SU-DHL-6 (cell line): ENCODE data around the gene SEC22A.

Experiments used
- EZH2phosphoT487 ChIP-seq: fragments of 200-600 bp; sonication (generic), shearing (Covaris generic); conservative IDR thresholded peaks from 2 replicates; pipeline ENCODE4 v1.6.1; 2018; ENCODE audit warnings: mild to moderate bottlenecking, antibody characterized with exemption, low read length, moderate library complexity, mixed read lengths
- TF ChIP-seq, protein P1 (sequence below): fragments of 200-600 bp; sonication (generic); IDR thresholded peaks from one replicate; pipeline ENCODE4 v1.5.1; 2017; ENCODE audit warnings: antibody characterized with exemption, mild to moderate bottlenecking, low read length, moderate library complexity; ENCODE audit not compliant: insufficient read depth, poor library complexity, severe bottlenecking

DNA sequence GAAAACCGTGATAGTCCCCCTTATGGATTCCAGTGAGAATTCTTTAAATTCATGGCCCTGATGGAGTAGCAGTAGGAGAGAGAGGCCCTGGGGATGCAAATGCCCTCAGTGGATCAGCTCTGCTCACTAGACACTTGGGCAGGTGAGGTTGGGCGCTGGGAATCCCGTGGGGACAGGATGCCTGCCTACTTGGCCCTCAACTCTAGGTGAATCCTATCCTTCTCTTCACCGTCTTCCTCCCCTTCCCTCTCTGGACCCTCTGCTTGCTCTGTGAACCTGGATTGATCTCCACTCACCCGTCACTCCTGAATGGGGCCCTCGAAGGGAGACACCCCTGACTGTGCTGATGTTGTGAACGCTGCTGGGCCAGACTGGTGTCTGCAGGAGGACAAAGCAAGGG lies 77.4 kb downstream of the SEC22A start:
- TF ChIP-seq, protein P1, sequence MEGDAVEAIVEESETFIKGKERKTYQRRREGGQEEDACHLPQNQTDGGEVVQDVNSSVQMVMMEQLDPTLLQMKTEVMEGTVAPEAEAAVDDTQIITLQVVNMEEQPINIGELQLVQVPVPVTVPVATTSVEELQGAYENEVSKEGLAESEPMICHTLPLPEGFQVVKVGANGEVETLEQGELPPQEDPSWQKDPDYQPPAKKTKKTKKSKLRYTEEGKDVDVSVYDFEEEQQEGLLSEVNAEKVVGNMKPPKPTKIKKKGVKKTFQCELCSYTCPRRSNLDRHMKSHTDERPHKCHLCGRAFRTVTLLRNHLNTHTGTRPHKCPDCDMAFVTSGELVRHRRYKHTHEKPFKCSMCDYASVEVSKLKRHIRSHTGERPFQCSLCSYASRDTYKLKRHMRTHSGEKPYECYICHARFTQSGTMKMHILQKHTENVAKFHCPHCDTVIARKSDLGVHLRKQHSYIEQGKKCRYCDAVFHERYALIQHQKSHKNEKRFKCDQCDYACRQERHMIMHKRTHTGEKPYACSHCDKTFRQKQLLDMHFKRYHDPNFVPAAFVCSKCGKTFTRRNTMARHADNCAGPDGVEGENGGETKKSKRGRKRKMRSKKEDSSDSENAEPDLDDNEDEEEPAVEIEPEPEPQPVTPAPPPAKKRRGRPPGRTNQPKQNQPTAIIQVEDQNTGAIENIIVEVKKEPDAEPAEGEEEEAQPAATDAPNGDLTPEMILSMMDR, result no peak
- TF ChIP-seq EZH2phosphoT487, result no peak
